IPS DF 6.9 (cell line): ENCODE measurements around the gene ZFP2.
"Not testable (repeated sequence)": the region's sequence is repeated elsewhere in the genome, so short reads cannot be mapped to it uniquely, and the experiment has no call there.

Experiments used
- DNase-seq: peaks from one replicate; pipeline ENCODE4 v3.0.0-alpha.2; 2013; ENCODE audit warnings: low read depth, low spot score
- H3K27ac ChIP-seq: one replicate; pipeline ENCODE4 v1.5.1; 2013; ENCODE audit warnings: low read length, control low read depth
- H3K27me3 ChIP-seq: 2 replicates; pipeline ENCODE4 v1.6.1; 2013; ENCODE audit warnings: mild to moderate bottlenecking, low read length; ENCODE audit not compliant: control insufficient read depth, insufficient read depth
- H3K36me3 ChIP-seq: 2 replicates; pipeline ENCODE4 v1.6.1; 2013; ENCODE audit warnings: low read length; ENCODE audit not compliant: control insufficient read depth, insufficient read depth
- H3K4me1 ChIP-seq: 2 replicates; pipeline ENCODE4 v1.6.1; 2013; ENCODE audit warnings: low read length; ENCODE audit not compliant: control insufficient read depth, insufficient read depth
- H3K4me3 ChIP-seq: 2 replicates; pipeline ENCODE4 v1.5.1; 2013; ENCODE audit warnings: mild to moderate bottlenecking, low read length
- H3K9me3 ChIP-seq: 2 replicates; pipeline ENCODE4 v1.6.1; 2013; ENCODE audit warnings: low read length, inconsistent platforms; ENCODE audit not compliant: control insufficient read depth, insufficient read depth
- WGBS: extraction: QIAGEN DNeasy Blood & Tissue Kit; methylation state at CpG from one replicate; pipeline ENCODE4 v1.1.7; 2013; ENCODE audit warnings: mixed read lengths, missing lambda C conversion rate; ENCODE audit not compliant: insufficient read length, insufficient coverage; 5-methylcytosine and 5-hydroxymethylcytosine counted together

Gene ZFP2

DNA sequence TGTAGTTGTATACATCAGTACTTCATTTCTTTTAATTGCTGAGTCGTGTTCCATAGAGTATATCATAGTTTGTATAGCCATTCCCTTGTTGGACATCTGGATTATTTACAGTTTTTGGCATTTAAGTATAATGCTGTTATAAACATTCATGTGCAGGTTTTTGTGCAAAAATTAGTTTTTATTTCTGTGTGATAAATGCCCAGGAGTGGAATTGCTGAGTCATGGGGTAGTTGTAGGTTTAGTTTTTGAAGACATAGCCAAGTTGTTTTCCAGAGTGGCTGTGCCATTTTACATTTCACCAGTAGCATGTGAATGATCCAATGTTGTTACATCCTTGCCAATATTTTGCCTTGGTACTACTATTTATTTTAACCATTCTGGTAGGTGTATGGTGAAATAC, 23.4 kb upstream of the ZFP2 start:
- no CpG with 5 or more reads among the region's 1 CpG for WGBS
- Histone ChIP-seq H3K27me3 (no peaks in the 10 kb centered on the region; the same call in 1 of the 2 replicates), H3K4me1 (peaks cover 1% of the 10 kb centered on the region; the same call in 1 of the 2 replicates), H3K9me3 (no peaks in the 10 kb centered on the region), H3K4me3 (no peak overlapping the region), H3K27ac (no peak overlapping the region), H3K36me3 (peaks cover 16% of the 10 kb centered on the region)
- no peak for DNase-seq

DNA sequence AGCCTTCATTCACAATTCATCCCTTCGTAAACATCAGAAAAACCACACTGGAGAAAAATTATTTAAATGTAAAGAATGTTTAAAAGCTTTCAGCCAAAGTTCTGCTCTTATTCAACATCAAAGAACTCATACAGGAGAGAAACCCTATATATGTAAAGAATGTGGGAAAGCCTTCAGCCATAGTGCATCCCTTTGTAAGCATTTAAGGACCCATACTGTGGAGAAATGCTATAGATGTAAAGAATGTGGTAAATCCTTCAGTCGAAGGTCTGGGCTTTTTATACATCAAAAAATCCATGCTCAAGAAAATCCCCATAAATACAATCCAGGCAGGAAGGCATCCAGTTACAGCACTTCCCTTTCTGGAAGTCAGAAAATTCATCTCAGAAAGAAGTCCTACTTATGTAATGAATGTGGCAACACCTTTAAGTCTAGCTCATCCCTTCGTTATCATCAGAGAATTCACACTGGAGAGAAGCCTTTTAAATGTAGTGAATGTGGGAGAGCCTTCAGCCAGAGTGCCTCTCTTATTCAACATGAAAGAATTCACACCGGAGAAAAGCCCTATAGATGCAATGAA, 12.5 kb upstream of the ZFP2 start:
- not testable (repeated sequence) for H3K4me3 ChIP-seq, H3K27me3 ChIP-seq, H3K9me3 ChIP-seq, H3K27ac ChIP-seq, H3K36me3 ChIP-seq, DNase-seq, H3K4me1 ChIP-seq
- WGBS = no CpG with 5 or more reads among the region's 4 CpGs

DNA sequence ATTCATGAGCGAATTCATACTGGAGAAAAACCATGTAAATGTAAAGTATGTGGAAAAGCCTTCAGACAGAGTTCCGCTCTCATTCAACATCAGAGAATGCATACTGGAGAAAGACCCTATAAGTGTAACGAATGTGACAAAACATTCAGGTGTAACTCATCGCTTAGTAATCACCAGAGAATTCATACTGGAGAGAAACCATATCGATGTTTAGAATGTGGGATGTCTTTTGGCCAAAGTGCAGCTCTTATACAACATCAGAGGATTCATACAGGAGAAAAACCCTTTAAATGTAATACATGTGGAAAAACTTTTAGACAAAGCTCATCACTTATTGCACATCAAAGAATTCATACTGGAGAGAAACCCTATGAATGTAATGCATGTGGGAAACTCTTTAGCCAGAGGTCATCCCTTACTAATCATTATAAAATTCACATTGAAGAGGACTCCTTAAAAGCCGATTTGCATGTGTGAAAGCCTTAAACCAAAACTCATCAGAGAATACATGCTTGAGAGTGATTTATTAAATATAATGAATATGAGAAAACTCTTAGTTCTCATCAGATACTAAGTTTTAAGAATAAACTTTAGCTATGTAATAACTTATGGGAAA, 11.8 kb upstream of the ZFP2 start:
- no peaks in the 10 kb centered on the region for H3K27me3 ChIP-seq
- WGBS = no CpG with 5 or more reads among the region's 6 CpGs
- no peak overlapping the region for H3K27ac ChIP-seq
- H3K4me3 ChIP-seq = no peak overlapping the region
- DNase-seq = no peak
- H3K9me3 ChIP-seq = peaks cover 1% of the 10 kb centered on the region
- peaks cover 4% of the 10 kb centered on the region; the same call in 1 of the 2 replicates for H3K36me3 ChIP-seq
- no peaks in the 10 kb centered on the region for H3K4me1 ChIP-seq

DNA sequence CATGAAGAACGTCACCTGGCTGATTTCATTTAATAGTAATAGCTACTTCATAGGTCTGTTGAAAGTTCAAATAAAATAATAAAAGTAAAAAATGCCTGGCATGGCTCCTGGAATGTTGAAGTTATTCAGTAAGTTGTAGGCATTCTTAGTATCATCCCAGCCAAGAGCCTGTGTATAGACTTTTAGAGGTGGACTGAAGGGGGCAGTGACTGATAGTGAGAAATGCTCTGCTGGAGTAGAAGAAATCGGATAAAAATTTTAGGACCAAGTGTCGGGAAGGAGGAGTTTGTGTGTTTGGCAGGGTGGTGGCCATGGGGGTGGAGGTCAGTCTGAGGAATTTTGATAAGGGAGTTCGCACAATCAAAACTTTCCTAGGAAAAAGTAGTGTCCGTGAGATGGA, 3.6 kb downstream of the ZFP2 start:
- no peaks in the 10 kb centered on the region; the same call in 1 of the 2 replicates for H3K27me3 ChIP-seq
- no peaks in the 10 kb centered on the region for H3K4me1 ChIP-seq
- DNase-seq = no peak
- no peak overlapping the region for H3K4me3 ChIP-seq
- H3K27ac ChIP-seq = no peak overlapping the region
- no peaks in the 10 kb centered on the region for H3K9me3 ChIP-seq
- H3K36me3 ChIP-seq = no peaks in the 10 kb centered on the region
- WGBS = no CpG with 5 or more reads among the region's 5 CpGs

DNA sequence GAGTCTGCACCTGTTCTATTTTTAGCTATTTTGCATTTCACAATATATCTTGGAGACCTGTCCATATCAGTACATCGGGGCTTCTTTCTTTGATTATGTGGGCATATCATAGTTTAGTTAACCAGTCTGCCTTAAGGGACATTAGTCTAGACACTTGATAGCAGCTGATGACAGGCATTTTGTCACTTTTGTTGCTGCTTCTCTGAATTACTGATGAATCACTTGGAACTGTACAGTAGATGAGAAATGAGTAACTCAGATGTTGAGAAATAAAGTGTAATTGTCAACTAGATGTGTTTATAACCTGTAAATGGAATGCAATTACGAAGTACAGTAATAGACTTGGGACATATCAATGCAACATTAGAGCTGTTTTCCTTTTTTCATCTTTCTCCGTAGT, 7.1 kb downstream of the ZFP2 start:
- no peak for DNase-seq
- H3K36me3 ChIP-seq = no peaks in the 10 kb centered on the region
- H3K27me3 ChIP-seq = no peaks in the 10 kb centered on the region; the same call in 1 of the 2 replicates
- H3K27ac ChIP-seq = no peak overlapping the region
- H3K4me1 ChIP-seq = no peaks in the 10 kb centered on the region
- no CpG with 5 or more reads among the region's 3 CpGs for WGBS
- H3K9me3 ChIP-seq = no peaks in the 10 kb centered on the region
- H3K4me3 ChIP-seq = no peak overlapping the region

DNA sequence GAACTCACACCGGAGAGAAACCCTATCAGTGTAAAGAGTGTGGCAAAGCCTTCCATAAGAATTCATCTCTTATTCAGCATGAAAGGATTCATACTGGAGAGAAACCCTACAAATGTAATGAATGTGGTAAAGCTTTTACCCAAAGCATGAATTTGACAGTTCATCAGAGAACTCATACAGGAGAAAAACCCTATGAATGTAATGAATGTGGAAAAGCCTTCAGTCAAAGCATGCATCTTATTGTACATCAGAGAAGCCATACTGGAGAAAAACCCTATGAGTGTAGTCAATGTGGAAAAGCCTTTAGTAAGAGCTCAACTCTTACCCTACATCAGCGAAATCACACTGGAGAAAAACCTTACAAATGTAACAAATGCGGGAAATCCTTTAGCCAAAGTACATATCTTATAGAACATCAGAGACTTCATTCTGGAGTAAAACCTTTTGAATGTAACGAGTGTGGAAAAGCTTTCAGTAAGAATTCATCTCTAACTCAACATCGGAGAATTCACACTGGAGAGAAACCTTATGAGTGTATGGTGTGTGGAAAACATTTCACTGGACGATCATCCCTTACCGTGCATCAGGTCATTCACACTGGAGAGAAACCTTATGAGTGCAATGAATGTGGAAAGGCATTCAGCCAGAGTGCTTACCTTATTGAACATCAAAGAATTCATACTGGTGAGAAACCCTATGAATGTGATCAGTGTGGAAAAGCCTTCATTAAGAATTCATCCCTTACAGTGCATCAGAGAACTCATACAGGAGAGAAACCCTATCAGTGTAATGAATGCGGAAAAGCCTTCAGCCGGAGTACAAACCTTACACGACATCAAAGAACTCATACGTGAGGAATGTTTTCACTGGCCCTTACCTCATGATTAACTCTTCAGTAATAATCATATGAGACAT, 36.4 kb downstream of the ZFP2 start:
- Histone ChIP-seq H3K27ac (no peak overlapping the region), H3K4me3 (no peak overlapping the region), H3K9me3 (peaks cover 19% of the 10 kb centered on the region), H3K36me3 (no peaks in the 10 kb centered on the region), H3K27me3 (no peaks in the 10 kb centered on the region), H3K4me1 (no peaks in the 10 kb centered on the region)
- DNase-seq = no peak
- WGBS = no CpG with 5 or more reads among the region's 11 CpGs

DNA sequence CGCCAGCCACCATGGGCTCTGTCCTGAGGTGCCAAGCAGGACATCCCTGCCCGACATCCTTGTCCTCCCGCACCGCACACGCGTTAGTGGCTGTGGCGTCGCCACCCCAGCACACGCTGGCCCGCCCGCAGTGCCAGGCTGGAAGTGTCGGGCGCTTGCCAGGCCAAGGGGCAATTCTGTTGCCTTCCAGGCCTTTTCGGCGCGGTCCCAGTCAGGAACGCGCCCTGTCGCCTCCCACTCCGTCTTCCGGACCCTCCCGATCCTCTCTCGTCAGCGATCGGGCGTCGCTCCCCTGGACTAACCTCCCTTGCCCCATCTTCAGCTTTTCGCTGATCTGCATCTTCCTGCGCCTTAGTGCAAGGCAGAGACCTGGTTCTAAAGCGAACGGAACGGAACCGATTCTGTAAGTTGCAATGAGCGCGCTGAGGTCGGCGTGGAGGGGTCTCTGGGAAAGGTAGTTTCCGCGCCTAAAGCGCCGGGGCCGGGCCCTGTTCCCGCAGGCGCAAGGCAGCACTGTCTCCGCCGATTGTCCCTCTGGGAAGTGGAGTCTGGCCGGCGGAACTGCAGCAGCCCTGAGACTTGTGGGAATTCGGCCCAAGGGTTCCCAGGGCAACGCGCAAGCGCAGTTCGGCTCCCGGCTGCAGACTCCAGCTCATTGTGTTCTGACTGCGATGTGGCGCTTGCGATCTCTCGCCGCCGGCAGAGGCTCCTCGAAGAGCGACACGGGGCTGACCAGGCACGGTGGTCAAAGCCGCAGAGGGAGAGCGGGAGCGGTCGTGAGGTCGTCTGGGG, 45.1 kb downstream of the ZFP2 start, which contains the start of gene ZNF454:
TSS of gene ZNF454 (plus strand) at position 630 of the 792 bp plus-strand sequence. CDS start 1,594 bp downstream, outside the sequence.
- H3K36me3 ChIP-seq = no peaks in the 10 kb centered on the region
- H3K4me1 ChIP-seq = no peaks in the 10 kb centered on the region
- no peaks in the 10 kb centered on the region for H3K27me3 ChIP-seq
- no peak within 1 kb of the TSS for H3K27ac ChIP-seq
- H3K4me3 ChIP-seq = peak within 1 kb of the TSS; percentile 24
- peak; percentile 55 for DNase-seq
- peaks cover 5% of the 10 kb centered on the region for H3K9me3 ChIP-seq
- WGBS = no CpG with 5 or more reads among the region's 69 CpGs

DNA sequence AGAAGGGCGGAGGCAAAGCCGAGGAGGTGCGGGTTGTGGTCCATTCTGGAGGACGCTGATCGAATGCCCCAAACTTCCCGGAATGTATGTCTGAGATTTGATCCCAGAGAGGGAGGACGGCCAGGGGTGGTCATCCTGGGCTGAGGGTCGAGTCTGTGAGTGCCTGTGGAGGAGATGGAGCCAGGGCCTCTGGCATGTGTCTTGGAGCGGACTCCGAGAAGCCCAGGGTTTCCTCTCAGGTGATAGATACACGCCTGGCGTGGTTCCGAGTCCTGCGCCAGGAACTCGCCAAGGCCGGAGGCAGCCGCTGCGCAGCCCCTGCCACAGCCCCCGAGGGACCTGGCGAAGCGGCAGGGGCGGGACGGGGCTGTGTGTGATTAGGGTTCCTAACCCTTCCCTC, 45.6 kb downstream of the ZFP2 start:
- Histone ChIP-seq H3K9me3 (peaks cover 5% of the 10 kb centered on the region), H3K27me3 (no peaks in the 10 kb centered on the region), H3K27ac (no peak overlapping the region), H3K4me1 (no peaks in the 10 kb centered on the region), H3K36me3 (no peaks in the 10 kb centered on the region), H3K4me3 (peak overlapping the region; percentile 24; the same call in 1 of the 2 replicates)
- no peak for DNase-seq
- no CpG with 5 or more reads among the region's 23 CpGs for WGBS

DNA sequence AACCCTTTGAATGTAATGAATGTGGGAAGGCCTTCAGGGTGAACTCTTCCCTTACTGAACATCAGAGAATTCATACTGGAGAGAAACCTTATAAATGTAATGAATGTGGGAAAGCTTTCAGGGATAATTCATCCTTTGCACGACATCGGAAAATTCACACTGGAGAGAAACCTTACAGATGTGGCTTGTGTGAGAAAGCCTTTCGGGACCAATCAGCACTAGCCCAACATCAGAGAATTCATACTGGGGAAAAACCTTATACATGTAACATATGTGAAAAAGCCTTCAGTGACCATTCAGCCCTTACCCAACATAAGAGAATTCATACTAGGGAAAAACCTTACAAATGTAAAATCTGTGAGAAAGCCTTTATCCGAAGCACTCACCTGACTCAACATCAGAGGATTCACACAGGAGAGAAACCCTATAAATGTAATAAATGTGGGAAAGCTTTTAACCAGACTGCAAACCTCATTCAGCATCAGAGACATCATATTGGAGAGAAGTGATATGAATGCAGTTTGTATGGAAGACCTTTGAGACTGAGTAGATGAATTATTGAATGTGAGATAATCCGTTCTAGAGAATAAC, 69.8 kb downstream of the ZFP2 start:
- Histone ChIP-seq H3K27ac (no peak overlapping the region), H3K36me3 (no peaks in the 10 kb centered on the region), H3K9me3 (peaks cover 12% of the 10 kb centered on the region), H3K4me3 (no peak overlapping the region), H3K4me1 (no peaks in the 10 kb centered on the region), H3K27me3 (no peaks in the 10 kb centered on the region)
- DNase-seq = no peak
- no CpG with 5 or more reads among the region's 5 CpGs for WGBS
